ENCODE measurements around the gene TSFM.

The TSFM gene

DNA sequence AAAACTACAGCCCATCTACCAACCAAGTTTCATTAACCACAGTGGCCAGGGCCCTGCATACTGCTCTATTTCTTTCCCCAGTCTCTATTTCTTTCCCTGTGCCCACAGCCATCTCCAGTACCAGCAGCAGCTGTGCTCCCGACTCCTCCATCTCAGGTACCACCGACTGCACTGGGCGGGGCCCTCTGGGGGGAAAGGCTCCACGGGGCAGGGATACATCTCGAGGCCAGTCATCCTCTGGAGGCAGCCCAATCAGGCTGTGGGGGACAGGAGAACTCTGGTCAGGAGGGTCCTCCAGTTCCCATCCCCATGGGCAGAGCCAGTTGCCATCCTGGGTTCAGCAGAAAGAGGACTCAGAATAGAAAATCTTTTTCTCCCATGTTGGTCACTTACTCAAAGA is 33.5 kb upstream of the TSFM start:
- H3K27ac ChIP-seq: peak overlapping the region; percentile 87
- no peak for TF ChIP-seq ZFX (IDR thresholded peaks at IDR 0.05; ENCODE audit: borderline replicate concordance)
- no peak for TF ChIP-seq CTCF (IDR thresholded peaks at IDR 0.05)

- no peak for TF ChIP-seq ZFX (IDR thresholded peaks at IDR 0.05; ENCODE audit: borderline replicate concordance)
- peak overlapping the region; percentile 91 for H3K27ac ChIP-seq
Measured at GRCh38 chr12:57750561-57751431, 31.8 kb upstream of the TSFM start.

DNA sequence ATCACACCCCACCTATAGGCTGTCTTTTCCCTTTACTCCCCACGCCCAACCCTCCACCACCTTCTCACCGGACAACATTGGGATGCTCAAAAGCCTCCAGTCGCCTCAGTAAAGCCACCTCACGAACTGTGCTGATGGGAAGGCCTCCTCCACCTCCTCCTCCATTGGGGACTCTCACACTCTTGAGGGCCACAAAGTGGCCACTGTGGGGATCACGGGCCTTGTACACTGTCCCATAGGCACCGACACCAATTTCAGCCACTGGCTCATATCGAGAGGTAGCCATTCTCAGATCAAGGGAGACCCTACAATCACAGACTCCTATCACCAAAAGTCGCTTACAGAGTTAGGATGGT is 31.2 kb upstream of the TSFM start:
- H3K27ac ChIP-seq: peak overlapping the region; percentile 91
- TF ChIP-seq CTCF (IDR thresholded peaks at IDR 0.05) (no peak), ZFX (IDR thresholded peaks at IDR 0.05; ENCODE audit: borderline replicate concordance) (no peak)

DNA sequence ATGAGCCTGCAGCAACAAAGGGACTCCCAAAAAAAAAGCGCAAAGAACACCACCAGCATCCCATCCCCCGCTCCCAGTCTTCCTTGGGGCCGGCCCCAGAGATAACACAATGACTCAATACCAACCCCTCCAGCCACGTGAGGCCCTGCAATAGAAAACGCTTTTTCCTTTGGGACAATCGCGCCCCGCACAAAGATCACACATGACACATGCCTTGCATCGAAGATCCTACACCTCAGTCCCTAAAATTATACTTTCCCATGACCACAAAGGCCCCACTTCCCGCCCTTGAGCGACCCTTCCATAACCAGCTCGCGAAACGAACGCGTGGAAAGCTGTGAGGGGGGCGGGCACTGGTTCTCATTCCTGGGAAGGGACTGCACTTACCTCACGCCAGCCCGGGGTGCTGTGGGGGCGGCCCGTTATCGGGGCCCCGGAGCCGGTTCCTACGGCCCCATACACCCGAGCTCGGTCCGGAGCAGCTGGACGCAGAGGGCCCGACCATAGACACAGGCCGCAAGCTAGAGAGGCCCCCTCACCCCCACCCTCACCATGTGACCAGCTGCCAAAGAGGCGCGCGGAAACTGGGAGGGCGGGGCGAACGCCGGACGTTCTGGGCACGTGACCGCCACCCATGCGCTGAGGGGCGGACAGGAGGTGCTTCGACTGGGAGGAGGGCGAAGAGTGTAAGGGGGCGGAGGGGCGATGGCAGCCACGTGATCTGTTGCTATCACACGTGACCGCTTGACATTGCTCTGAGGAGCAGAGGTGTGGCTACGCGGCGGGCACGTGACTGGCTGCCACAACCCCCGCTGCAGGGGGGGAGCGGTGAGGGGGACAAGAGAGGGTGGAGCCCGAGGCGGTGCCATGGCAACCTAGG is 30.6 kb upstream of the TSFM start, which contains the start of gene CDK4:
Gene CDK4 (minus strand): TSS at position 523 of the 880 bp plus-strand sequence. CDS start 593 bp downstream, outside the sequence.
- H3K27ac ChIP-seq: peak within 1 kb of the TSS; percentile 91
- TF ChIP-seq CTCF (IDR thresholded peaks at IDR 0.05): no peak
- TF ChIP-seq ZFX (IDR thresholded peaks at IDR 0.05; ENCODE audit: borderline replicate concordance): no peak

DNA sequence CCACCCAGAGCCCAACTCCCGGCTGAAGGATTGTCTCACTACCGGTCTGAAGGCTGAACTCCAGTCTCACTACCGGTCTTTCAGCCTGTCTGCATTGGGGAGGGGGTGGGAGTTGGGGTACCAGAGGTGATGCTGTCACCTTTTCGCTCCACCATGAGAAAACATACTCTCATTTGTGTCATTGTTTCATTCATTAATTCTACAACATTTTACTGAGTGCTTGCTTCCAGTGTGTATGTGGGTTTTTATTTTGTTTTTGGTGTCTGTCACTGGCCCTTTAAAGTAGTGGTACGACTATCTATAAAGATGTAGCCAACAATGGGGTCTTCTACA is 30.0 kb upstream of the TSFM start:
- peak overlapping the region; percentile 91 for H3K27ac ChIP-seq
- TF ChIP-seq ZFX (IDR thresholded peaks at IDR 0.05; ENCODE audit: borderline replicate concordance): no peak
- TF ChIP-seq CTCF (IDR thresholded peaks at IDR 0.05): no peak

GRCh38 chr12:57753756-57754337 is 28.7 kb upstream of the TSFM start:
- TF ChIP-seq ZFX (IDR thresholded peaks at IDR 0.05; ENCODE audit: borderline replicate concordance) (no peak), CTCF (IDR thresholded peaks at IDR 0.05) (no peak)
- peak overlapping the region; percentile 91 for H3K27ac ChIP-seq

GRCh38 chr12:57754411-57755193 is 28.0 kb upstream of the TSFM start, which contains the start of gene MARCHF9:
Gene MARCHF9, plus strand, starts transcription at chr12:57755103. Its CDS starts 426 bp downstream, at chr12:57755529.
- TF ChIP-seq ZFX (IDR thresholded peaks at IDR 0.05; ENCODE audit: borderline replicate concordance): no peak
- no peak for TF ChIP-seq CTCF (IDR thresholded peaks at IDR 0.05)
- H3K27ac ChIP-seq: peak within 1 kb of the TSS; percentile 91

Data from 22Rv1 (cell line).